PC-9 (cell line): Measurements from ENCODE around the gene MAD2L2.

Experiments
- EZH2 ChIP-seq: fragments of 200-600 bp; sonication (generic); IDR thresholded peaks from 2 replicates; pipeline ENCODE4 v1.8.0; 2017; ENCODE audit warnings: antibody characterized with exemption, low read depth
- TF ChIP-seq, protein P1 (sequence below): fragments of 200-600 bp; sonication (generic); conservative IDR thresholded peaks from 2 replicates; pipeline ENCODE4 v1.6.1; 2017; ENCODE audit warnings: mixed run types, antibody characterized with exemption, mild to moderate bottlenecking, moderate library complexity

DNA sequence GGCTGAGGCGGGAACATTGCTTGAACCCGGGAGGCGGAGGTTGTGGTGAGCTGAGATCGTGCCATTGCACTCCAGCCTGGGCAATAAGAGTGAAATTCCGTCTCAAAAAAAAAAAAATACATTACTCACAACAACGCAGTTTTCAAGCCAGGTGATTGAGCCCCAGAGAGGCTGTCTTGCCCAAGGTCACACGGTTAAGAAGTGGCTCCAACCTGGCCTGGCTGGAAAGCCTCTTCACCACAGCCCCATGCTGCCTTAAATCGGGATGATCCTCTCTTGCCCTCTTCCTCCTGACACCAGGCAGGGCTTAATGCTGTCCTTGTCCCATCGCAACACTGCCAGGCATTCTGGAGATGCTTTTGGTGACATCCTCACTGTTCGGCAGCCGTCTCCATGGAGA, 32.1 kb upstream of the MAD2L2 start:
- TF ChIP-seq, protein P1, sequence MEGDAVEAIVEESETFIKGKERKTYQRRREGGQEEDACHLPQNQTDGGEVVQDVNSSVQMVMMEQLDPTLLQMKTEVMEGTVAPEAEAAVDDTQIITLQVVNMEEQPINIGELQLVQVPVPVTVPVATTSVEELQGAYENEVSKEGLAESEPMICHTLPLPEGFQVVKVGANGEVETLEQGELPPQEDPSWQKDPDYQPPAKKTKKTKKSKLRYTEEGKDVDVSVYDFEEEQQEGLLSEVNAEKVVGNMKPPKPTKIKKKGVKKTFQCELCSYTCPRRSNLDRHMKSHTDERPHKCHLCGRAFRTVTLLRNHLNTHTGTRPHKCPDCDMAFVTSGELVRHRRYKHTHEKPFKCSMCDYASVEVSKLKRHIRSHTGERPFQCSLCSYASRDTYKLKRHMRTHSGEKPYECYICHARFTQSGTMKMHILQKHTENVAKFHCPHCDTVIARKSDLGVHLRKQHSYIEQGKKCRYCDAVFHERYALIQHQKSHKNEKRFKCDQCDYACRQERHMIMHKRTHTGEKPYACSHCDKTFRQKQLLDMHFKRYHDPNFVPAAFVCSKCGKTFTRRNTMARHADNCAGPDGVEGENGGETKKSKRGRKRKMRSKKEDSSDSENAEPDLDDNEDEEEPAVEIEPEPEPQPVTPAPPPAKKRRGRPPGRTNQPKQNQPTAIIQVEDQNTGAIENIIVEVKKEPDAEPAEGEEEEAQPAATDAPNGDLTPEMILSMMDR, result no peak
- TF ChIP-seq EZH2, result no peak
